Natural killer cell (primary cell): ENCODE results near the gene TTC27. TPM values are rescaled to one million over a fixed set of nuclear protein-coding genes. Genes with fewer than 3 reads are reported as not detected.
A peak's percentile ranks its signal among the peaks of the same experiment; 100 is the strongest.

ENCODE experiments used
- ATAC-seq, 3 donors: fragments of 150-1000 bp in 2 of 3; fragments of 200-7000 bp in 1 of 3; cut with Tn5 transposase; 1 replicate in 1 of 3; 2 replicates in 2 of 3; pipeline ENCODE4 v1.10.0; 2021; ENCODE audit warnings: mild to moderate bottlenecking in 2 of 3, moderate library complexity in 2 of 3
- DNase-seq, 2 donors: peaks; one replicate each; pipeline versions ENCODE4 v3.0.0 to v3.0.0-alpha.2; 2013 to 2021; ENCODE audit warnings: mixed read lengths in 1 of 2
- H3K27ac ChIP-seq: one replicate; pipeline ENCODE4 v1.5.1; 2013; ENCODE audit warnings: mild to moderate bottlenecking, low read length
- H3K27me3 ChIP-seq: one replicate; pipeline ENCODE4 v1.6.1; 2013; ENCODE audit warnings: low read length; ENCODE audit not compliant: control insufficient read depth, insufficient read depth
- H3K36me3 ChIP-seq: one replicate; pipeline ENCODE4 v1.6.1; 2013; ENCODE audit warnings: low read length; ENCODE audit not compliant: control insufficient read depth, insufficient read depth
- H3K4me1 ChIP-seq: one replicate; pipeline ENCODE4 v1.6.1; 2013; ENCODE audit warnings: low read length; ENCODE audit not compliant: control insufficient read depth, insufficient read depth
- H3K4me3 ChIP-seq: one replicate; pipeline ENCODE4 v1.5.1; 2013; ENCODE audit warnings: low read length
- H3K9me3 ChIP-seq: one replicate; pipeline ENCODE4 v1.6.1; 2013; ENCODE audit warnings: low read length; ENCODE audit not compliant: control insufficient read depth, insufficient read depth
- H3K27ac Mint-ChIP-seq, 2 donors: one replicate each; pipeline ENCODE4 v1.8.0; 2022; ENCODE audit warnings: mild to moderate bottlenecking in 2 of 2, mixed read lengths in 2 of 2, moderate library complexity in 1 of 2
- H3K27me3 Mint-ChIP-seq, 2 donors: one replicate each; pipeline ENCODE4 v1.8.0; 2022; ENCODE audit warnings: low read depth in 2 of 2, mixed read lengths in 2 of 2
- H3K36me3 Mint-ChIP-seq: one replicate; pipeline ENCODE4 v1.8.0; 2022; ENCODE audit warnings: mixed read lengths
- H3K4me1 Mint-ChIP-seq, 2 donors: one replicate each; pipeline ENCODE4 v1.8.0; 2022; ENCODE audit warnings: mixed read lengths in 2 of 2
- H3K4me3 Mint-ChIP-seq: one replicate; pipeline ENCODE4 v1.8.0; 2022; ENCODE audit warnings: mild to moderate bottlenecking, moderate library complexity, mixed read lengths
- H3K9me3 Mint-ChIP-seq, 2 donors: one replicate each; pipeline ENCODE4 v1.8.0; 2022; ENCODE audit warnings: mixed read lengths in 2 of 2
- CTCF ChIP-seq: fragments of 200-600 bp; IDR thresholded peaks from one replicate; pipeline ENCODE4 v1.8.0; 2022; ENCODE audit warnings: antibody characterized with exemption
- WGBS: methylation state at CpG from one replicate; pipeline ENCODE4 v1.1.7; 2013; ENCODE audit warnings: missing lambda C conversion rate; ENCODE audit not compliant: insufficient coverage; 5-methylcytosine and 5-hydroxymethylcytosine counted together
- intact Hi-C: fragments of 100-400 bp; cut with micrococcal nuclease; formaldehyde crosslinking; loops from one replicate; pipeline ENCODE4 v1.14.2; 2022
- total RNA-seq, 4 donors: library from RNA; stranded (reverse); fragments of 120-200 nt in 1 of 4; gene quantifications; one replicate each; pipeline versions ENCODE4 v1.2.3 to v1.2.4, GENCODE V29; 2013 to 2022

TTC27 gene
- total RNA-seq, 3 donors from 2014 or later (not counting 1 experiment from before 2014, with no cell fraction given) = 13.7 to 14.6 (median 14.1) TPM

GRCh38 chr2:32755666-32756065 lies 127.8 kb downstream of the TTC27 start:
- H3K27ac ChIP-seq = peak overlapping the region; percentile 71
- intact Hi-C loops = no loop called here

GRCh38 chr2:32756074-32756727 lies 128.4 kb downstream of the TTC27 start:
- Histone ChIP-seq H3K36me3 (peaks cover 11% of the 10 kb centered on the region), H3K4me3 (peak overlapping the region; percentile 43), H3K27me3 (no peaks in the 10 kb centered on the region), H3K27ac (peak overlapping the region; percentile 71), H3K4me1 (no peaks in the 10 kb centered on the region), H3K9me3 (no peaks in the 10 kb centered on the region)
- 23% methylated on average over 7 of the region's 7 CpGs for WGBS
- H3K27me3 Mint-ChIP-seq = no peaks in the 10 kb centered on the region
- DNase-seq (peak in 1 of 2 donors; percentile 23), ATAC-seq (peak; percentile 65 to 81 (median 75))
- no peaks in the 10 kb centered on the region for H3K36me3 Mint-ChIP-seq
- H3K4me1 Mint-ChIP-seq = peaks cover 15 to 22% of the 10 kb centered on the region in 2 donors
- intact Hi-C loops = no loop called here
- peak overlapping the region; percentile 91 to 92 for H3K27ac Mint-ChIP-seq
- no peak for TF ChIP-seq CTCF
- no peaks in the 10 kb centered on the region for H3K9me3 Mint-ChIP-seq
- H3K4me3 Mint-ChIP-seq = peak overlapping the region; percentile 90

More at GRCh38 chr2:32755666-32756065, 127.8 kb downstream of the TTC27 start:
- H3K36me3 ChIP-seq = peaks cover 9% of the 10 kb centered on the region
- H3K9me3 ChIP-seq = no peaks in the 10 kb centered on the region
- peak overlapping the region; percentile 91 to 92 for H3K27ac Mint-ChIP-seq
- ATAC-seq (peak in 1 of 3 donors; percentile 29), DNase-seq (no peak)
- no peaks in the 10 kb centered on the region for H3K27me3 ChIP-seq
- H3K36me3 Mint-ChIP-seq = no peaks in the 10 kb centered on the region
- H3K4me1 ChIP-seq = no peaks in the 10 kb centered on the region
- peak overlapping the region; percentile 90 for H3K4me3 Mint-ChIP-seq
- no peak for TF ChIP-seq CTCF
- H3K27me3 Mint-ChIP-seq = no peaks in the 10 kb centered on the region
- H3K9me3 Mint-ChIP-seq = no peaks in the 10 kb centered on the region
- peaks cover 15 to 22% of the 10 kb centered on the region in 2 donors for H3K4me1 Mint-ChIP-seq
- peak overlapping the region; percentile 43 for H3K4me3 ChIP-seq
- WGBS = 82% methylated on average over 1 of the region's 1 CpG

GRCh38 chr2:32758232-32758631 lies 130.4 kb downstream of the TTC27 start:
- ATAC-seq = no peak
- H3K9me3 ChIP-seq = no peaks in the 10 kb centered on the region
- Mint-ChIP-seq H3K4me1 (peaks cover 15 to 22% of the 10 kb centered on the region in 2 donors), H3K36me3 (peaks cover 6% of the 10 kb centered on the region), H3K27me3 (no peaks in the 10 kb centered on the region), H3K9me3 (no peaks in the 10 kb centered on the region), H3K4me3 (no peak overlapping the region), H3K27ac (no peak overlapping the region)
- H3K27me3 ChIP-seq = no peaks in the 10 kb centered on the region
- 98% methylated on average over 11 of the region's 11 CpGs for WGBS
- peaks cover 12% of the 10 kb centered on the region for H3K36me3 ChIP-seq
- no peak overlapping the region for H3K27ac ChIP-seq
- no peak overlapping the region for H3K4me3 ChIP-seq
- TF ChIP-seq CTCF = no peak
- no peaks in the 10 kb centered on the region for H3K4me1 ChIP-seq
- intact Hi-C loops = no loop called here
- no peak for DNase-seq

- Histone ChIP-seq H3K9me3 (no peaks in the 10 kb centered on the region), H3K27me3 (no peaks in the 10 kb centered on the region), H3K4me3 (no peak overlapping the region), H3K36me3 (peaks cover 12% of the 10 kb centered on the region), H3K27ac (no peak overlapping the region), H3K4me1 (no peaks in the 10 kb centered on the region)
- H3K9me3 Mint-ChIP-seq = no peaks in the 10 kb centered on the region
- no peak overlapping the region for H3K27ac Mint-ChIP-seq
- no peaks in the 10 kb centered on the region for H3K27me3 Mint-ChIP-seq
- TF ChIP-seq CTCF = no peak
- H3K4me3 Mint-ChIP-seq = no peak overlapping the region
- WGBS = 100% methylated on average over 4 of the region's 4 CpGs
- ATAC-seq (no peak), DNase-seq (no peak)
- intact Hi-C loops = no loop called here
- peaks cover 14 to 17% of the 10 kb centered on the region in 2 donors for H3K4me1 Mint-ChIP-seq
- H3K36me3 Mint-ChIP-seq = peaks cover 6% of the 10 kb centered on the region
Measured at GRCh38 chr2:32760628-32761027, 132.8 kb downstream of the TTC27 start.
